PC-9 (cell line): ENCODE measurements around the gene CD59.

Source experiments
- EZH2 ChIP-seq: fragments of 200-600 bp; sonication (generic); IDR thresholded peaks from 2 replicates; pipeline ENCODE4 v1.8.0; 2017; ENCODE audit warnings: antibody characterized with exemption, low read depth
- TF ChIP-seq, protein P1 (sequence below): fragments of 200-600 bp; sonication (generic); conservative IDR thresholded peaks from 2 replicates; pipeline ENCODE4 v1.6.1; 2017; ENCODE audit warnings: mixed run types, antibody characterized with exemption, mild to moderate bottlenecking, moderate library complexity

DNA sequence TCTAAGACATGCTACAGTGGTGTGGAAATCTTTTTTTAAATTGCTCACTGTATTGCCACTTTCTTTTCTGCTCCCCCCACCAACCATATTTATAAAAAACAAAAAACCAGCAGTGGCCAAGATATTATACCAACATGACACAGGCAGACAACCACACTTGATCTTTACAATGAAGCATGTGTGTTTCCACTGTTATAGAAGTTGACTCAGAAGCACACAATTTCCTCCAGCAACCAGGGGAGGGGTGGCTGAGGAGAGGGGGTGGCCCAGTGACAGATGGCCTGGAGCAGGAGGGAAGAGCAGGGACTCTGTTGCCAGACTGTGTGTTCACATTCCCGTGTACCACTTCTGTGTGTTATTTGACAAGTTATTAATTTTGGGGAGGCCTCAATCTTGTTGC lies 14.8 kb downstream of the CD59 start:
- TF ChIP-seq, protein P1, sequence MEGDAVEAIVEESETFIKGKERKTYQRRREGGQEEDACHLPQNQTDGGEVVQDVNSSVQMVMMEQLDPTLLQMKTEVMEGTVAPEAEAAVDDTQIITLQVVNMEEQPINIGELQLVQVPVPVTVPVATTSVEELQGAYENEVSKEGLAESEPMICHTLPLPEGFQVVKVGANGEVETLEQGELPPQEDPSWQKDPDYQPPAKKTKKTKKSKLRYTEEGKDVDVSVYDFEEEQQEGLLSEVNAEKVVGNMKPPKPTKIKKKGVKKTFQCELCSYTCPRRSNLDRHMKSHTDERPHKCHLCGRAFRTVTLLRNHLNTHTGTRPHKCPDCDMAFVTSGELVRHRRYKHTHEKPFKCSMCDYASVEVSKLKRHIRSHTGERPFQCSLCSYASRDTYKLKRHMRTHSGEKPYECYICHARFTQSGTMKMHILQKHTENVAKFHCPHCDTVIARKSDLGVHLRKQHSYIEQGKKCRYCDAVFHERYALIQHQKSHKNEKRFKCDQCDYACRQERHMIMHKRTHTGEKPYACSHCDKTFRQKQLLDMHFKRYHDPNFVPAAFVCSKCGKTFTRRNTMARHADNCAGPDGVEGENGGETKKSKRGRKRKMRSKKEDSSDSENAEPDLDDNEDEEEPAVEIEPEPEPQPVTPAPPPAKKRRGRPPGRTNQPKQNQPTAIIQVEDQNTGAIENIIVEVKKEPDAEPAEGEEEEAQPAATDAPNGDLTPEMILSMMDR, result no peak
- no peak for TF ChIP-seq EZH2
